Measurements from ENCODE around the gene CTIF.

Gene CTIF

GRCh38 chr18:48788373-48788772 is 249.5 kb downstream of the CTIF start:
- DNase-seq (ENCODE audit: low read depth in 2 of 2) = no peak

- no peak for DNase-seq (ENCODE audit: low read depth in 2 of 2)
Measured at GRCh38 chr18:48789259-48789812, 250.5 kb downstream of the CTIF start.

GRCh38 chr18:48790226-48790863 is 251.5 kb downstream of the CTIF start:
- DNase-seq (ENCODE audit: low read depth in 2 of 2) = no peak

- DNase-seq (ENCODE audit: low read depth in 2 of 2) = no peak
Measured at GRCh38 chr18:48790869-48791635, 252.2 kb downstream of the CTIF start.

- DNase-seq (ENCODE audit: low read depth in 2 of 2) = no peak
Measured at GRCh38 chr18:48791636-48792105, 252.8 kb downstream of the CTIF start.

- no peak for DNase-seq (ENCODE audit: low read depth in 2 of 2)
Measured at GRCh38 chr18:48792141-48792540, 253.3 kb downstream of the CTIF start.

GRCh38 chr18:48792611-48793380 is 254.0 kb downstream of the CTIF start:
- no peak for DNase-seq (ENCODE audit: low read depth in 2 of 2)

GRCh38 chr18:48794251-48794970 is 255.6 kb downstream of the CTIF start:
- no peak for DNase-seq (ENCODE audit: low read depth in 2 of 2)

- no peak for DNase-seq (ENCODE audit: low read depth in 2 of 2)
Measured at GRCh38 chr18:48795696-48796095, 256.9 kb downstream of the CTIF start.

- DNase-seq (ENCODE audit: low read depth in 2 of 2) = no peak
Measured at GRCh38 chr18:48796491-48797205, 257.8 kb downstream of the CTIF start.

GRCh38 chr18:48797841-48798255 is 259.0 kb downstream of the CTIF start:
- DNase-seq (ENCODE audit: low read depth in 2 of 2) = no peak

GRCh38 chr18:48798334-48799245 is 259.8 kb downstream of the CTIF start:
- no peak for DNase-seq (ENCODE audit: low read depth in 2 of 2)

- DNase-seq (ENCODE audit: low read depth in 2 of 2) = no peak
Measured at GRCh38 chr18:48799724-48800315, 261.0 kb downstream of the CTIF start.

- no peak for DNase-seq (ENCODE audit: low read depth in 2 of 2)
Measured at GRCh38 chr18:48800466-48800865, 261.6 kb downstream of the CTIF start.

GRCh38 chr18:48800876-48801727 is 262.3 kb downstream of the CTIF start:
- DNase-seq (ENCODE audit: low read depth in 2 of 2) = no peak

- no peak for DNase-seq (ENCODE audit: low read depth in 2 of 2)
Measured at GRCh38 chr18:48801728-48802542, 263.1 kb downstream of the CTIF start.

- no peak for DNase-seq (ENCODE audit: low read depth in 2 of 2)
Measured at GRCh38 chr18:48802543-48803290, 263.9 kb downstream of the CTIF start.
